NCI-H1092 treated with DMSO at 0.1 percent for 48 hours (cell line): ENCODE results near the gene PLCB3.
"Not testable (repeated sequence)": the region's sequence is repeated elsewhere in the genome, so short reads cannot be mapped to it uniquely, and the experiment has no call there.

Experiments used
- DNase-seq: peaks from one replicate; lab custom pipeline; 2025; lab: John Stamatoyannopoulos, UW

The PLCB3 gene

DNA sequence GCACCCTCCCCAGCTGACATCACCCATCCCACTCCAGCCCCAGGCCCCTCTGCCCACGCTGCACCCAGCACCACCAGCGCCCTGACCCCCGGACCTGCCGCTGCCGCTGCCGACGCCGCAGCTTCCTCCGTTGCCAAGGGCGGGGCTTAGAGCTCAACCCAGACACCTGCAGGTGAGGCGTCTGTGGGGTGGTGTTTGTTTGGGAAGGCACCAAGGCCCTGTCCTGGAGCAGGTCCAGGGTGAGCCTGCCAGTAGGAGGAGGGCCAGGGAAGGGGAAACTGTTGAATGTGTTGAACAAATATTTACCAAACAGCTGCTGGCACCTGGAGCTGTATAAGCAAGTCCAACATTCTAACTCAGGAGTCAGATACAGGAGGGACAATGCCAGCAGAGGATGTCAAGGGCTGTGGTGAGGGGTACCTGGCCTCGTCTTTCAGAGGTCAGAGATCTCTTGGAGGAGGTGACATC lies 13.8 kb upstream of the PLCB3 start:
- DNase-seq, result peak; percentile 94

DNA sequence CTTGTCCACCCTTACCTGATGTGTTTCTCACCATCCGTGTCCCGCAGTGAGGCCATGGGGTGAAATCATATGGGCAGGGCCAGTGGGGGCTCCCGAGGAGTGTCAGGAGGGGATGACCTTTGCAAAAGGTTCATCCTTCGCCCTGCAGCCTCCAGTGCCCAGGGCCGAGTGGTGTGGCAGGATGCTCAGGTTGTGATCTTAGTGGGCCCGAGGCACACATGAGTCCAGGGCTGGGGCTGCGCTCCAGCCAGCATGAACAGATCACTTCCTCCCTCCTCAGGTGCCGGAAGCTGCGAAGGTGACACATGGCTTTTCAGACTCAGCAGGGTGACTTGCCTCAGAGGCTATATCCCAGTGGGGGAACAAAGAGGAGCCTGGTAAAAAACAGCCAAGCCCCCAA lies 13.3 kb upstream of the PLCB3 start:
- DNase-seq, result no peak

DNA sequence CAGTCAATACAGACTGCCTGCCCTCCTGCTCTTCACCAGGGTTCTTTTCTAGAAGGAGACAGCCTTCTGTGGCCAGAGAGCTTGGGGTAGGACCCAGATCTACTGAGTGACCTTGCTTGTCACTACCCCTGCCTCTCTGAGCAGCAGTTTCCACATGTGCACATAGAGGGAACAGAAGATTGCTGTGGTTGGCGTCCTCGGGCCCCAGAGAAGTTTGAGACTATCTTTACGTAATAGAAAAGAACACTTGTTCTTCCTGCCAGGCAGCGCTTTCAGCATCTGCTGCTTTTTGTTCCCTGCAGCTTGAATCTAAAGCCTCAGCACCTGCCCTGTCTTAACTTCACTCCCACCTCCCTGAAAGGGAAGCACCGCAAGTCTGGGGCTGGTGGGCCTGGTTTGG lies 12.3 kb upstream of the PLCB3 start:
- DNase-seq, result no peak

DNA sequence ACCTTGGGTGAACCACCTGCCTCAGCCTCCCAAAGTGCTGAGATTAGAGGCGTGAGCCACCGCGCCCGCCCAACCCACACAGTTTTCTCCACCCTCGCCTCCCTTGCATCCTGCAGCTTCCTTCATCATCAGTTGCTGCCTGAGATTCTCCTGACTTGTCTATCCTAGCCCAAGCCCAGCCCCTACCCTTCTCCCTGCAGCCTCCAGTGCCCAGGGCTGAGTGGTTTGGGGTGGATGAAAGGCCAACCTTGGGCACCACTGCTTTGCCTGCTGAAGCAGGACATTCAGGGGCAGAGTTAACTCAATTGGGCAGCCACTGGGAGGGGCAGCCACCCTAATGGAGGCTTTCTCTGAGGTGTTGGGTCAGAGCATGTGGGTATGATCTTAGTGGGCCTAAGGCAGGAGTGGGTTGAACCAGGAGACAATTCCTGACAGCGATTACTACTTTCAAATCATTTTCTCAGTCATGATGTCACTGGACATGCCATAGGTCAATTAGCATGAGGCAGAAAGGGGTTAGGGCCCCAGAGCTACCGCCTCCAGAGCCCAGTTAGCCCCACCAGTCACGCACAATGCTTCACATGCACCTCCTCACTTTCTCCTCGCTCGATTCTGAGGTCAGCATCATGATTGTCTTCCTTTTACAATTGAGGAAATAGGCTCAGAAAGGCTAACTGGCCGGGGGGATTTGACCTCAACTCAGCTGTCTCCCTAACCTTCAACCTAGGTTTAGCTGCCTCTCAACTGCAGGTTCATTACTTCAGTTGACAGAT lies 11.5 kb upstream of the PLCB3 start:
- DNase-seq, result no peak

DNA sequence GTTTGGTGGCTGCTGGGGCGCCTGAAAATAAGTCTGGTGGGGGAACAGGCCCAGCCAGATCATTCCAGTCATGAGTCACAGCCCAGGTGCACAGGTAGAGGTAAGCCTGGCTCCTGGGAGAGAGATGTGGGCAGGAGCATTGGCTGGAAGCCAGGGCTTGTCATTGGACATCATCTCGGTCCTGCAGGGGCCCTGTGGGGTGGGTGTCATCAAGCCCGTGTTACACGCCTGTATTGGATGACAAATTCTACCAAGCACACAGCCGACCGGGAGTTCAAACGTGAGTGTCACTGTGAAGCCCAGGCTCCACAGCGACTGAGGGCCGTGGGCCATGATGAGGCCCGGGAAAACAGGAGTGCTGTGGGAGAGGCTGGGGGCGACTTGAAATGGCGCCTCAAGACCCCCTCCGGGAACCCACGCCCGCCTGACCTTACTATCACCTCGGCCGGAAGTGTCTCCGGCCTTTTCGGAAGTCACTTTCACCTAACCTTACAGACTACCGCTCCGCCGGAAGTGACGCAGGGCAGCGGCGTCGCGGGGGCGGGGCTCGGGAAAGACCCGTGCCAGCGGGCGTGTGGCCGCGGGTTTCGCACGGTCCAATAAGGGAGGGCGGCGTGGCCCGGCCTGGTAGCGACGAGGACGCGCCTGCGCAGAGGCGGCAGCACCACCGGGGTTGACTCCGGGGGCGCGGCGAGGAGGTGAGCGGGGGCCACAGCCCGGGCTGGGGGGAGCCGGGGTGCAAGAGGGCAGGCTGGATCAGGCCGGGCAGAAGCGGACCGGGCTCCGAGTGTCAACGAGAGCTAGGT lies 10.7 kb upstream of the PLCB3 start, which contains the start of gene FKBP2:
FKBP2 (plus strand) TSS at position 661 of the 806 bp plus-strand sequence. CDS start 1,293 bp downstream, outside the sequence.
- DNase-seq, result peak; percentile 99

DNA sequence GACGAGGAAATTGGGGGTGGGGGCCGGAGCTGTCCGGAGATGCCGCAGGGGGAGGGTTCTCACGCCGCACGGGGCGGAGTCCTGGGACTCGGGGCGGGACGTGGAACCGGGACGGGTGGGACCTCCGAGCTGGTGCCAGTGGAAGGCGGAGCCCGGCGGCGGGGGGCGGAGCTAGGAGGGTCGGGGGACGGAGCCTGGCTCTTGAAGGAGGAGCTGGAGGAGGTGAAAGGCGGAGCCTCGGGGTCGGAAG lies 10.2 kb upstream of the PLCB3 start:
- DNase-seq, result peak; percentile 99

DNA sequence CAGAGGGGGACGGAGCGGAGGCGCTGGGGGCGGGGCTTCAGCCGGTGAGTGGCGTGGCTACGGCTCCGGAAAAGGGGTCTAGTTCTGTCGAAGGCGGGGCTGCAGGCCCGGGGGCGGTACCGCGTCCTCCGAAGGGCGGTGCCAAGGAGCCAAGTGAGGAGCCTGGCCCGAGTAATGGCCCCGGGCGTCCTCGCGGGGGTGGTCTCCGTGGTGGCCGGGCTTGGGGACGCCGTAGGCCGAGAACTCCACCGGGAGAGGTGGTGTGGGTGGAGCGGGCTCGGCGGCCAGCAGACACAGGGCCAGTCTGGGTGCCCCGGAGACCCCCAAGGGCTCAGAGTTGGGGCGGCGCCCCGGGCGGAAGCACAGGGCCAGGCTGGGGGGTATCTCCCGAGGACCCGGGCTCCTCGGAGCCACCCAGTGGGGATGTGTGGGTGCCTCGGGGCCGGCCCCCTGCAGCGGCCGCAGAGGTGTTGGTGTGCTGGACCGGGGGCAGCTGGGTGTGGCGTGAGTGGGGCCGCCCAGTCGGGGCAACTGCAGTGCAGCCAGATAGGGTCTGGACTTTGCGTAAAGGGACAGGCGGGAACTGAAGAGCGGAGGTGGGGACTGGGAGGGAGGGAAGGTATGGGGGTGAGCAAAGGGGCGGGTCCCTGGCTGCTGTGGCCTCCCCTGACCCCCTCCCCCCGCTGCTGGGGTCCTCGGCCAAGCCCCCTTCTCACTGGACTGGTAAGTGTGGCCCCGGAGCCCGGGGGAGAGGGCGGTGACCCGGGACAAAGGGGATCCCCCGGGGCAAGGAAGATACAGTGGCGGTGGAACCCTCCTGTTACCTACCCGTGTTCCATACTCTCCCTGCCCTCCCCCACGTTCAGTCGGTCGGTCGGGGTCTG lies 9.6 kb upstream of the PLCB3 start:
- no peak for DNase-seq

DNA sequence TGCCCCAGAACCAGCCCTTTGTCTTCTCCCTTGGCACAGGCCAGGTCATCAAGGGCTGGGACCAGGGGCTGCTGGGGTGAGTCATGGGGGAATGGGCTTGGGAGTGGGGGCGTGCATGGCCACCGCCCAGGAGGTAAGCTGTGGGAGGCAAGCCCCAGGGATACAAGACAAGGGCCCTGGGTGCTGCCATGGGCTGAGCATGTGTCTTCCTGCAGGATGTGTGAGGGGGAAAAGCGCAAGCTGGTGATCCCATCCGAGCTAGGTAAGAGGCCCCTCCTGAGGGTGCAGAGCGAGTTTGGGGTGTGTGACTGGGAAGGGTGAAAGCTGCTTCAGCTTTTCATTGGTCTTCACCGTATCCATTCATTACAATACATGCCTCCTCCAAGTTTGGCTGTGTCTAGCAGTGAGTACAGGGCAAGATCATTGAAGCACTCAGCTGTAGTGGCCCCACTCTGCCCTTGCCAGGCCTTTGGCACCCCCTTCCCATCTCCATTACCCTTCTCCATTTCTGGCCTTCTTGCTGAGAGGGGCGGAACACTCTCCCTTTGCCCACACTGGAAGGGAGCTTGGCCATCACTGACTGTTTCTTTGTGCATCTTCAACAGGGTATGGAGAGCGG lies 8.0 kb upstream of the PLCB3 start:
- DNase-seq, result no peak

DNA sequence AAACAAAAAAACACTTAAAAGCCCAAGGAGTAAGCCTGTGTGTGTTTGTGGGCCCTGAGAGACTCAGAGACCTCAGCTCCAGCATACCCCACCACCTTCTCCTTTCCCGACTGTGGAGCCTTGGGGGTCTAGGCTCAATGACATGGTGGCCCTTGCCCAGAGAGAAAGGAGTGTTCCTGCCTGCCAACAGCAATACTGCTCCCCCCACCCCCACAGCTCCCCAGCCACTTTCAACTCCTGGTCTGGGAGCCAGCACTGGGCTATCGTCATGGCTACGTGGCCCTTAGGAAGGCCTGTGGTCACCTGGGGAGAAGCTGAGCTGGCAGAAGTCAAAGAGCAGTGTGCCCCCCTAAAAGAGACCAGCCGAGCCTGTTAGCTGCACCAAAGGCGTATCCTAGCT lies 7.2 kb upstream of the PLCB3 start:
- DNase-seq, result no peak

DNA sequence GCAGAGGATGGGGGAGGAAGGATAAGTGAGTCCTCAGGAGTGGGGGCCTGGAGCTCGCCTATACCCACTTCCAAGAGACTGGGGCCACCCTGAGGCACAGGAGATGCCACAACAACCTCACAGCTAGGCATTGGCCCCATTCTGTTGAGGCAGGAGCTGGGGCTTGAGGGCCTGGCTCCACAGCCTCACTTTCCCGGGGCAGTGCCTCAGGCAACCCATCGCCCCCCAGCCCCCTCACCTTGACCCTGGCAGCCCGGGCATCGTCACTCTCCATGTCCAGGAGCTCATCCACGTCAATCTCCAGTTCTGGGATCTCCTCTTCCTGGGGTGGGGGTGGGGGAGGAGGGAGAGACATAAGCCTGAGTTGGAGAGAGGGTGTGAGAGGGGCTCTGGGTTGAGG lies 6.4 kb upstream of the PLCB3 start:
- DNase-seq, result no peak

DNA sequence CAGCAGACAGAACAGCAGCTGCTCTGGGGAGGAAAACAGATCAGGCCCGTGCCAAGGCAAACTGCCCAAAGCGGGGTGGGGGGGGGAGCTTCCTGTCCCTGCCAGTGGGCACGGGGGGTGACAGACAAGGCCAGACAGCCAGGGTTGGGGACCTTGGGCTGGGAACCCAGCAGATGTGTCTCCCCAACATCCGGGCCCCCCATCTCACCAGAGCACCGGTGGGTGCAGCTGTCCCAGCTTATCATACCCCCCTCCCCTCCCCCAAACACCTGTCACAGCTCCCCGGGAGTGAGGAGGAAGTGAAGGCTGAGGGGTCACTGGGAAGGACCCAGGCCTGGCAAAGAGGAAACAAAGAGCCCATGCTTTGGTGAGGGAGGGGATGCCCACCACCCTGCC lies 5.9 kb upstream of the PLCB3 start:
- peak; percentile 56 for DNase-seq

DNA sequence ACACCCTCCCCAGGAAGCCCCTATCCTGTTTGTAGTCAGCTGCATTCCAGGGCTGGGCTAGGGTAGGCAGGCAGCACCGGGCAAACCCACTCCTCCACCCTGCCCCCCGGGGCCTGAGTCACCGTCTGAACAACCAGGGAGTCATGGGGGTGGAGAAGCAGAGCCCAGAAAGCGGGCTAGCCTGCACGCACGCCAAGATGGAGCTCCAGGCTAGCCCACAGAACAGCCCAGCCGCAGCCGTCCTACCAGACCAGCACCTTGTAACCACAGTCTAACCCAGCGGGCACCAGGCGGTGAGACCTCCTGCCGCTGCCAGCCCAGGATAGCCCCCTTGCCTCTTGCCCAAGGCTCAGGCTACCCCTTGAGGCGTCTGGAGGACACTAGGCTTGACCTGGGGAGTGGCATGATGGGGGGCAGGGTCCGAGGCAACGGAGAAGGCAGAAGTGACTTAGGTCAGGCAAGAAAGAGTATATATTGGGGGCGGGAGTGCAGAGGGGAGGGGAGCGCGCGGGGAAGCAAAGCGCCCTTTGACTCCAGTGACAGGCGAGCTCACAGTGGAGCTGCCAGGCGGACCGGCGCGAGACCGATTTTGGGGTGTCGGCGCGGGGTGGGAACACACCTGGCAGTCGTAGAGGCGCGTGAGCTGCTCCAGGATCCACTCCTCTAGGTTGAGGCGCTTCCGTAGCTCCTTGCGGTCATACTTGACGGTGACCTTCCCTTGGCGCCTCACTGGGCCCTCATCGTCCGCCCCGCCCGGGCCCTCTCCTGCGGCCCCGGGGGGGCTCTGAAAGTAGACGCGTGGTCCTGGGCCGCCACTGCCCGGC lies 5.3 kb upstream of the PLCB3 start:
- peak; percentile 59 for DNase-seq

DNA sequence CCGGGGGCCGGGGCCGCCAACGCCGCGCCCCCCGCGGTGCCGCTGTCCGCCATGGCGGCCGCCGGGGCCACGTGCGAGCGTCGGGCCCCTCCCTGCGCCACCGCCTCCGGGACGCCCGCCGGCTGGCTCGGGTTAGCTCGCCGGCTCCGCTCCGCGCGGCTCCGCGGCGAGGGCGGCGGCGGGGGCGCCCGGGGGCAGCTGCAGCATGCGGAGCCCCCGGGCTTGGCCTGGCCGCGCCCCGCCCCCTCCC lies 4.8 kb upstream of the PLCB3 start:
- DNase-seq, result not testable (repeated sequence)

DNA sequence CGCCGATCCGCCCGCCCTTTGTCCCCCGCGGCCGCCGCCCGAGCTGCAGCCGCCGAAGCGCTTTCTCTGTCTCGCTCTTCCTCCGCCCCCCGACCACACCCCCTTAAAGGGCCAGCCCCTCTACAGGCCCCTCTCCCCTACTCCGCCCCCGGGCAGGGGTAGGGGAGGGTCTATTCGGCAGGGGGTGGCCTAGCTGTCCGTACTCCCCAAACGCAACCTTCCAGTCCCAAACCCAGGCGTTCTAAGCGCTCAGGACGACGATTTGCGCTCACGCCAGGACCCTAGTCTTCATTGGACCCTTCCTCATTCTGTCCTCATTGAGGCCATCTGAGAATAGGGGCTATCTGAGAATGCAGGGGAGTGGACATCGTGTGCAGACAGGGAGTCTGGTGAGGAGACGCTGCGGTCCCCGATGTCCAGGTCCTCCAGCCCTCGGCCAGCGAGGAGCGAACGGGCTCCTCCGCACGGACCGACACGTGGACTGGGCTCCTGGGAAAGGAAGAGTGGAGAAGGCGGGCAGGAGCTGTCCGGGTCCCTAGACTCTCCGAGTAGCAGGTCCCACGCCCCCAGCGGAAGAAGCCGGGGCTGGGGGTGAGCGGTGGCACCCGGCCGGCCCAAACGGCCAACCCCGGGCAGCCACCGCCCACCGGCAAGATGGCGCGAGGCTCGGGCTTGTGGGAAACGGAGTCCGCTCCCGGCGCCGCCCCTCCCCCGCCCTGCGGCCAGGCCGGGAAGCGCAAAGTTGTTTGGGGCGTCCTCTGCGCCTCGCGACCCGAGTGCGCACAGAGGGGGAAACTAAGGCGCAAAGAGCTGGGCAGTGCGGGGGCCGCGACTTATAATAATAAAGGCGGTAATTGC lies 4.2 kb upstream of the PLCB3 start, which contains the start of gene PPP1R14B:
PPP1R14B (minus strand) TSS at position 73 of the 858 bp plus-strand sequence. CDS start 270 bp downstream, outside the sequence.
- DNase-seq, result peak; percentile 85

DNA sequence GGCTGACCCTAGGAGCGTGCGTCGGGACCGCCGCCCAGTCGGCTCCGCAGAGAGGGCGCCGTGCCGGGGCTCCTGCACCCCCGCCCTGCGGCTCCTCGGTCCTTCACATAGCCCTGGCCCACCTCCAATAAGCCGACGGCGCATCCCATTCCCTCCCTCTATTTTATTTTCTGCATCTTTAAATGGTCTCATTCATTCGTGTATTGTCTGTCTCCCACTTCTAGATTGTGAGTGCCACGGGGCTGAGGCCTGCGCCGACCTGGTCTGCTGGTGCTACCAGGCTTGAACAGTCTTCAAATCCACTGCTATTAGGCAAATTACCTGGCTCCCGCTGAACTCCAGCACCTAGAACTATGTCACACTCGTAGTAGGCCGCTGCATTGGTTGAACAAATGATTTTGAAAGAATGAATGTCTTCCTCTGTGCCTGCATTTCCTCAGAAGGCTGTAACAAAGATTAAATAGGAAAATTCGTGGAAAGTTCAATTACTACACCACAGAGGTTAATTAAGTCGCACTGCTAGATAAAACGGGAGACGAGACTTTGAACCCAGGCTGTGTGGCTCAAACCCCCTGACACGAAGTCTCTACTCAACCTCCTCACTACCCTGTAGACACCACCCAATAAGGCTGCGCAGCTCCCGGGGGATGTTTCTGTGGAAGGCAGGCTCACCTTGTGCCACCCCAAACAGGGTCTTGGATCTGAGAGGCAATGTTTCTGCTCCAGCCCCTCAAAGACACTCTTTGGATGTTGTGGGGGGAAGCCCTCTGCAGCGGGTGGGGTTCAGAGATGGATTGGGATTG lies 3.4 kb upstream of the PLCB3 start:
- DNase-seq, result no peak

DNA sequence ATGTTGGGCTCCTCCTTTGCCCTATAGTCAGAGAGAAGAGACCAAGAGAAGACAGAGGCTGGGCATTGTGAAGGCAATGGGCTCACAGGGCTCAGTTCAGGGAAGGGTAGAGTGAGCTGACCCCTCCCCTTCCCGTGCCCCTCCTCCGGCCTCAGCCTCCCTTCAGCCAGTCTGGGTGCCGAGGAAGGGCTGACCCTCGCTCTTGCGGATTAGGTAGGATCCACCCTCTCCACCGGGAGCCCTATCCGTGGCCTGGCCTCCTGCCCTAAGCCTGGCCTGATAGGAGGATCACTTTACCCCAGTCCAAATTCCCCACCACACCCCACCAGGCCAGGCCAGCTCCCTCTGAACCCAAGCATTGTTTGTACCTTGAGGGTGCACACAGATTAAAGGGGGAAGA lies 2.8 kb upstream of the PLCB3 start:
- DNase-seq, result no peak

DNA sequence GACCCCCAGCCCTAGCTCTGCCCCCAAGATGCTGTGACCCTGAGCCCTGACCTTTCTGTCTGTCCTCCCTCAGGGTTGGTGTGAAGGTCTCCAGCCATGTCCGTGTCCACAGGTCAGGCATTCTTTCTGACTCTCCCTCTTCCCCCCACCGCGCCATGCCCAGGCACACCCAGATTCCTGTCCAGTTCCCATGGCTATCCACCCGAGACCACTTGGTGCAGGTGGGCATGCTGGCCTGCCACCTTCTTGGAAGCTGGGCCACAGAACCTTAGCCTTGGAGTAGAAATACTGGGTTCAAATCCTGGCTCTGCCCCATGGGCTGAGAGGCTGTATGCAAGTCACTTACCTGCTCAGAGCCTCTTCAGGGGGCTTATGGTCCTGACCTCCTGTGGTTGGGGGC lies 2.3 kb upstream of the PLCB3 start:
- DNase-seq, result no peak

DNA sequence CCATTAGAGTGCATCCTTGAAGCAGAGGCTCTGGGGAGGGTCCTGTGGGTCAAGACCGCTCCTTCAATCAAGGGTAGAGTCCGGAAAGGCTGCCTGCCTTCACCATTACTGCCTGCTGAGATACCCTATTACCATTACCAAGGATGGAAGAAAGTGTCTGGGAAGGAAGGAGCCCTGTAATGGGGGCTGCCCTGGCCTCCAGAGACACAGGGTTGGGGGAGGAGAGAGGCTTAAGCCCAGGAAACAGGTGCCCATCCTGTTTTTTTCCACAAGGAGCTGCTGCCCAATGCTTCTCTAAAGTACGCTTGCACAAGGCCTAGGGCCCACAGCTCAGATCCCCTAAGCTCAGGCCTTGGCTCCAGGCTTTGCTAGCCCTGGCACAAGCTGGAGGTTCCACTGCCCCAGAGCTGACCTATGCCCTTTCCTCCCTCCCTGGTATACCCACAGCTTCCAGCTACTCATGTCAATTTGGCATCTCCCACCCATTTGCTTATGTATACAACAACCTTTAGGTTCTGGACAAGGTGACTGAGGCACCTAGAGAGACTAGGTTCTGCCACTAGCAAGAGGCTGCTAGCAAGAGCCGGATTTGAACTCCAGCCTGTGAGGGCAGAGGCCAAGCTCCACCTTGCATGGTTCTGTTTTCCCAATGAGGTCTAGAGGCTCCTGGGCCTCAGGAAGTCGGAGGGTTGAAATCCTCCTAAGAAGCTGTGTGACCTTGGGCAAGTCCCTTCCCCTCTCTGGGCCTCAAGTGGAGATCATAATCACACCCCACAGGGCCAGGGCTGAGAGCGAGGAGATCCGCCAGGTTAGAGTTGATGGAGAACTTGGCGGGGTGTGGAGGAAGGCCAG lies 1.5 kb upstream of the PLCB3 start:
- no peak for DNase-seq
